Measurements from ENCODE around the gene SNAP25. TPM values are rescaled to one million over a fixed set of nuclear protein-coding genes. Genes with fewer than 3 reads are reported as not detected.

SNAP25 gene
- total and polyA plus RNA-seq, 8 donors: 1.5 to 11.7 (median 6.8) TPM

DNA sequence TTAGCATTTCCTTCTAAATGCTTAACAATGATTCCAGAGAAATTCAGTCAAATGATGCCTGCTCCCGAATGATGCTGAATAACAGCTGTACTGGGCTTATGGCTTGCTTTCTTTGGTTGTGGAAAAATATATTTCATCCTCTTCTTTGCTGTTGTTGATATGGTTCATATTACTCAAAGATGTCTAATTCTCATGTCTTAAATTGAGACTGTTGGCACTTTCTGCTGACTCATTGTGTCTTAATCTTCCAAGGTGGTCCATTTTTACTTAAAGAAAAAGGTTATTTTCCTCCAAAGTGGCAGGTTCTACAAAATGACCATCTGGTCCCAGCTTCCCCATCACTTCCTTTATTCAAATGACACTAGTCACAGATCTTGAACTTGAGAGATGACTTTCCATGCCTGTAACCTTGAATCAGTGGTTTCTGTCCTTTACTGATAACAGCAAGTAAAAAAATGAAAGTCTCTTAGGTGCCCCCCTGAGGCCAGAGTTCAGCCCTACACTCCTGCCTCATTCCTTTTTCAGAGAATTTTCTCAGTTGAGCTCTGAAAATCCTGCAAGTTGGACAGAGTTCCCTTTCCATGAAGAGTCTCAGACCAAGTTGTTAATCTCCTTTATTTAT lies 6.9 kb downstream of the SNAP25 start:
- H3K9me3 ChIP-seq: no peaks in the 10 kb centered on the region
- TF ChIP-seq, protein P1, sequence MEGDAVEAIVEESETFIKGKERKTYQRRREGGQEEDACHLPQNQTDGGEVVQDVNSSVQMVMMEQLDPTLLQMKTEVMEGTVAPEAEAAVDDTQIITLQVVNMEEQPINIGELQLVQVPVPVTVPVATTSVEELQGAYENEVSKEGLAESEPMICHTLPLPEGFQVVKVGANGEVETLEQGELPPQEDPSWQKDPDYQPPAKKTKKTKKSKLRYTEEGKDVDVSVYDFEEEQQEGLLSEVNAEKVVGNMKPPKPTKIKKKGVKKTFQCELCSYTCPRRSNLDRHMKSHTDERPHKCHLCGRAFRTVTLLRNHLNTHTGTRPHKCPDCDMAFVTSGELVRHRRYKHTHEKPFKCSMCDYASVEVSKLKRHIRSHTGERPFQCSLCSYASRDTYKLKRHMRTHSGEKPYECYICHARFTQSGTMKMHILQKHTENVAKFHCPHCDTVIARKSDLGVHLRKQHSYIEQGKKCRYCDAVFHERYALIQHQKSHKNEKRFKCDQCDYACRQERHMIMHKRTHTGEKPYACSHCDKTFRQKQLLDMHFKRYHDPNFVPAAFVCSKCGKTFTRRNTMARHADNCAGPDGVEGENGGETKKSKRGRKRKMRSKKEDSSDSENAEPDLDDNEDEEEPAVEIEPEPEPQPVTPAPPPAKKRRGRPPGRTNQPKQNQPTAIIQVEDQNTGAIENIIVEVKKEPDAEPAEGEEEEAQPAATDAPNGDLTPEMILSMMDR (IDR thresholded peaks at IDR 0.05): no peak
- no peak for ATAC-seq
- no peaks in the 10 kb centered on the region for H3K4me1 ChIP-seq
- intact Hi-C loops (cut with DNase I): no loop called here
- no peaks in the 10 kb centered on the region for H3K36me3 ChIP-seq
- DNase-seq: no peak
- H3K4me3 ChIP-seq: no peak overlapping the region
- H3K27me3 ChIP-seq: peaks cover 0 to 25% of the 10 kb centered on the region in 2 donors
- H3K27ac ChIP-seq: no peak overlapping the region

DNA sequence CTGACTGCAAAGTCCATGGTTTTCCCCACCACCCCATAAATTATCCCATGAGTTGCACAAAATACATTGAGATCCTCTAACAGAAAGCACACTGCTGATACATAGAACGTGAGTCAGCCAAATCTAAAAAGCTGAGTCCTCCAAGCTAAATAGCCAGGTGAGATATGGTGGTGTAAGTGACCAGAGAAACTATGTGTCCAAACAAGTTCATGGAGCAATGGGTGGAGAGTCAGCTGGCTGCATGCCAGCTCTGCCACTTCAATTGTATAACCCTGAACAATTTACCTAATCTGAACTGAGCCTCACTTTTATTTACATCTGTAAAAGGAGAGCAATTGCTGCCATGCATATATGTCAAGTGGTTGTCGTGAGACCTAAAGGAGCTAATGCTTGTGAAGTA lies 9.7 kb downstream of the SNAP25 start:
- Histone ChIP-seq H3K9me3 (no peaks in the 10 kb centered on the region), H3K36me3 (no peaks in the 10 kb centered on the region), H3K27me3 (no peaks in the 10 kb centered on the region), H3K4me3 (no peak overlapping the region), H3K4me1 (no peaks in the 10 kb centered on the region), H3K27ac (no peak overlapping the region)
- ATAC-seq: no peak
- peak in 1 of 4 donors; percentile 12 for DNase-seq
- TF ChIP-seq, protein P1 (IDR thresholded peaks at IDR 0.05): no peak
- intact Hi-C loops (cut with DNase I): no loop called here

DNA sequence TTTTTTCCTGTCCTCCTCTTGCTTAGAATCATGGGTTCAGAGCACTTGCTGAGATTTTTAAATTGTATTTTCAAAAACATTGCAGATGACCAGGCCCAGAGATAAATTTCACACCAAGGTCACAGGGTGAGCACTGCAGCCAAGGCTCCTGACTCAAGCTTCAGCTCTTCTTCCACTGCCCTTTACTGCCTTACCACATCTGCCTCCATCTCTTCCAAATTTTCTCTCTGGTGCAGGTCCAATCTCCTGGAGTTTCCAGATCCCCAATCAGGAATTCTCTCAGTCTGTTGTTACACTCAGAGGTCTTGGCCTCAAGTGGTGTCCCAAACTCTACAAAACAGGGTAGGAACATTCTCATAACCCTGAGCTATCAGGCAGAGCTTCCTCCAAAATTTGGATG lies 12.7 kb downstream of the SNAP25 start:
- Histone ChIP-seq H3K4me3 (no peak overlapping the region), H3K27ac (no peak overlapping the region), H3K4me1 (no peaks in the 10 kb centered on the region), H3K9me3 (no peaks in the 10 kb centered on the region), H3K27me3 (no peaks in the 10 kb centered on the region), H3K36me3 (no peaks in the 10 kb centered on the region)
- TF ChIP-seq, protein P1 (IDR thresholded peaks at IDR 0.05): no peak
- no peak for DNase-seq
- intact Hi-C loops (cut with DNase I): no loop called here
- ATAC-seq: no peak

DNA sequence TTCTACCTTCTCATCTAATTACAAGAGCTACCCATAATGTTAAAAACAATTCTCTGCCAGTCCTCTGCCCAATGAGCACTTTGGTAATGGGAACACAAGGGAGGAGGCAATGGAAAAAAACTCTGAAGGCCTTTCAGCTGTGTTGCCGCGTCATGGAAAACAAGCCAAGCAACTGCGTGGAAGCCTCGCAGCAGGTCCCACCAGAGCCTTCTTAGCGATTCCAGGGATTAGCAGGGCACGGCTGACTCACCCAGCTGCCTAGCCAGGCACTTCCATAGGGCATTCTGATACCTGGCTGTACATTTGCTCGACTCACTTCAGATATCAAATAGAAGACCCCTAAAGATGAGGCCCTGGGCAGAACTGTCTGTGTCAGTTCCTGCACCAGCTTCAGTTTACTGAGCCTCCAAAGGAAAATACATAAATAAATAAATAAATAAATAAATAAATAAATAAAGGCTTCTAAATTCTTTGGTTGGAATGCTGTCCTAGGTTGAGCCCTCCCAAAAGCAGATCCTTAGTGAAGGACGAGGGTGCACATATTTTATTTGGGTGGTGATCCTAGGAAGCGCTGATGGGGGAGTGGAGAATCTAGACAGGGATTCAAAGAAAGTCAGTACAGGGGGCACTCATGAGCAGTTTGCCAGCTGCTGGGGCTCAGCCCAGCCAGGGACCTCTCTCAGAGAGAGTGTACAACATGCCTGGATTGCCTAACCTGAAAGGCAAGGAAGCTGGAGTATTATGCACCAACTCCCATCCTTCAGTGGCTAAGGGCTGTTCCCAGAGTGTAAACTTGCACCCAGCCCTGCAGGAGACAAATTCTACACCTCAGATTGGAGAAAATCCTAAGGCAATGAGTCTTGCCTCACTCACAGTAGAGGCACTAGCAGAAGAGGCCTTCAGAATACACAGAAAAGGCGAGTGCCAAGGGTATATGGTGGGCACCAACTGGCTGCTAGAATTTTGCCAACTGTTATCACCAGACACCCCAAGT lies 18.2 kb downstream of the SNAP25 start:
- ATAC-seq: no peak
- no peaks in the 10 kb centered on the region for H3K4me1 ChIP-seq
- H3K9me3 ChIP-seq: no peaks in the 10 kb centered on the region
- no peak overlapping the region for H3K4me3 ChIP-seq
- no peaks in the 10 kb centered on the region for H3K36me3 ChIP-seq
- DNase-seq: no peak
- H3K27ac ChIP-seq: no peak overlapping the region
- no peaks in the 10 kb centered on the region for H3K27me3 ChIP-seq
- TF ChIP-seq, protein P1 (IDR thresholded peaks at IDR 0.05): no peak
- intact Hi-C loops (cut with DNase I): no loop called here

DNA sequence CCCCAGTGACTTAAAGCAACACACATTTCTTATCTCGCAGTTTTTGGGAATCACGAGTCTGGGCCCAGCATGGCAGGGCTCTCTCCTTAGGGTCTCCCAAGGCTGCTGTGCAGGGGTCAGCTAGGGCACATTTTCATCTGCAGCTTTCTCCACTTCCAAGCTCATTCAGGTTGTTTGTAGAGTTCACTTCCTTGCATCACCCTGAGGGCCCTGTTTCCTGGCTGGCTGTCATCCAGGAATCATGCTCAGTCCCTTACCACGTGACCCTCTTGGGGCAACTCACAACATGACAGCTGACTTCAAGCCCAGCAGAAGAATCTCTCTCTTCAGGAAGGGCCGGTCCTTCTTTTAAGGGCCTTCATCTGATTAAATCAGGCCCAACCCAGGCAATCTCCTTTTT lies 21.3 kb downstream of the SNAP25 start:
- Histone ChIP-seq H3K27me3 (no peaks in the 10 kb centered on the region), H3K36me3 (no peaks in the 10 kb centered on the region), H3K9me3 (no peaks in the 10 kb centered on the region), H3K27ac (no peak overlapping the region), H3K4me1 (no peaks in the 10 kb centered on the region), H3K4me3 (no peak overlapping the region)
- ATAC-seq: peak; percentile 64
- intact Hi-C loops (cut with DNase I): no loop called here
- TF ChIP-seq, protein P1 (IDR thresholded peaks at IDR 0.05): no peak
- peak in 2 of 4 donors; percentile 51 to 53 for DNase-seq
